ENCODE data around the gene TMEM107. TPM values are rescaled to one million over a fixed set of nuclear protein-coding genes. Genes with fewer than 3 reads are reported as not detected.

The TMEM107 gene
- polyA plus RNA-seq, 4 donors = 0.89 to 14.9 (median 7.4) TPM

- no peak overlapping the region for H3K4me3 ChIP-seq (ENCODE audit: low read depth in 1 of 3, low read length in 3 of 3)
- H3K27ac ChIP-seq (ENCODE audit: low read depth in 1 of 3, low read length in 2 of 3) = no peak overlapping the region
- H3K36me3 ChIP-seq (ENCODE audit: control insufficient read depth in 3 of 3, insufficient read depth in 2 of 3, low read depth in 1 of 3, low read length in 3 of 3) = peaks cover 39 to 97% (median 58%) of the 10 kb centered on the region in 3 donors
- WGBS, 3 donors = 93 to 96% (median 94%) methylated on average over 15 of the region's 15 CpGs
- H3K27me3 ChIP-seq (ENCODE audit: control insufficient read depth in 3 of 3, insufficient read depth in 3 of 3, low read length in 3 of 3) = no peaks in the 10 kb centered on the region
- peaks cover 0 to under 1% (median 0%) of the 10 kb centered on the region in 3 donors for H3K4me1 ChIP-seq (ENCODE audit: control insufficient read depth in 3 of 3, insufficient read depth in 2 of 3, low read depth in 1 of 3, low read length in 2 of 3)
- FAIRE-seq = no peak
- no peak for DNase-seq
- no peaks in the 10 kb centered on the region for H3K9me3 ChIP-seq (ENCODE audit: control insufficient read depth in 2 of 2, insufficient read depth in 1 of 2, low read depth in 1 of 2, low read length in 1 of 2)
Observed at GRCh38 chr17:8144401-8145231, 31.6 kb downstream of the TMEM107 start.

- no peak overlapping the region for H3K27ac ChIP-seq (ENCODE audit: low read depth in 1 of 3, low read length in 2 of 3)
- DNase-seq = no peak
- no peak overlapping the region for H3K4me3 ChIP-seq (ENCODE audit: low read depth in 1 of 3, low read length in 3 of 3)
- WGBS, 3 donors = 92 to 94% (median 94%) methylated on average over 21 to 22 of the region's 22 CpGs
- no peaks in the 10 kb centered on the region for H3K9me3 ChIP-seq (ENCODE audit: control insufficient read depth in 2 of 2, insufficient read depth in 1 of 2, low read depth in 1 of 2, low read length in 1 of 2)
- peaks cover 36 to 91% (median 53%) of the 10 kb centered on the region in 3 donors for H3K36me3 ChIP-seq (ENCODE audit: control insufficient read depth in 3 of 3, insufficient read depth in 2 of 3, low read depth in 1 of 3, low read length in 3 of 3)
- H3K27me3 ChIP-seq (ENCODE audit: control insufficient read depth in 3 of 3, insufficient read depth in 3 of 3, low read length in 3 of 3) = no peaks in the 10 kb centered on the region
- H3K4me1 ChIP-seq (ENCODE audit: control insufficient read depth in 3 of 3, insufficient read depth in 2 of 3, low read depth in 1 of 3, low read length in 2 of 3) = peaks cover 0 to 8% (median 2%) of the 10 kb centered on the region in 3 donors
- FAIRE-seq = no peak
Observed at GRCh38 chr17:8143581-8144400, 32.4 kb downstream of the TMEM107 start.

- FAIRE-seq (no peak), DNase-seq (no peak)
- Histone ChIP-seq H3K36me3 (ENCODE audit: control insufficient read depth in 3 of 3, insufficient read depth in 2 of 3, low read depth in 1 of 3, low read length in 3 of 3) (peaks cover 30 to 84% (median 48%) of the 10 kb centered on the region in 3 donors), H3K27me3 (ENCODE audit: control insufficient read depth in 3 of 3, insufficient read depth in 3 of 3, low read length in 3 of 3) (no peaks in the 10 kb centered on the region), H3K4me1 (ENCODE audit: control insufficient read depth in 3 of 3, insufficient read depth in 2 of 3, low read depth in 1 of 3, low read length in 2 of 3) (peaks cover 0 to 10% (median 2%) of the 10 kb centered on the region in 3 donors), H3K4me3 (ENCODE audit: low read depth in 1 of 3, low read length in 3 of 3) (no peak overlapping the region), H3K27ac (ENCODE audit: low read depth in 1 of 3, low read length in 2 of 3) (no peak overlapping the region), H3K9me3 (ENCODE audit: control insufficient read depth in 2 of 2, insufficient read depth in 1 of 2, low read depth in 1 of 2, low read length in 1 of 2) (no peaks in the 10 kb centered on the region)
- 83 to 94% (median 91%) methylated on average over 13 to 15 of the region's 15 CpGs for WGBS, 3 donors
Observed at GRCh38 chr17:8142887-8143580, 33.1 kb downstream of the TMEM107 start.

DNA sequence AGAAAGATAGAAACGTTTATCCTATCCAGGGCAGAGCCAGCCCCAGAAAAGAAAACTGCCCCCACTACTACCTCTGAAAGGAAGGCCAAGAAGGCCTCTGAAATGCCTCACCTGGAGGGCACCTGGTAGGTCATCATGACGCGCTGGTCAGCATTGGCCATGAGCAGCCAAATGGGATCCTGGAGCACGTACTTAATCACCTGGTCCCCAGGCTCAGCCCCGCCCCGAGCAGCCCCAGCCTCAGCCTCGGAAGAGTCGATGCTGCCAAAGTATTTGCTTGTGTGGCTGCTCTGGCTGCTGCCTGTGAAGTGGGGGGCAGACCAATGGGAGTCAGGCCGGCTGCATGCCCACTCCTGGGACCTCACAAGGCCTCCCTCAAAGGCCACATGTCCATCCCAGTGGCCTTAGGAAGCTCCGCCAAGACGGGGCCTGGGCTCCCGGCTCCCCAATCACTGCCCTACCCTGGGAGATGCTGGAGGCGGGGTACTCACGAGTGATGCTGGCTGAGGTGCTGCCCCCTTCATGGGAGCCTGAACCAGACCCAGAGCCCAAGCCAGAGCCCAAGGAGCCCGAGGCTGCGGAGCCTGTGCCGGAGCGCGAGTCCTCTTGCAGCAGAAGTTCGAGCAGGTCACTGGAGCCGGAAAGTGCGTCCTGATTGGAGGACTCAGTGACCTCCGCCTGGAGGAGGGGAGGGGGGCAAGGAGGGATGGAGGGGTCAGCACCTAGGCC is 33.9 kb downstream of the TMEM107 start:
- Histone ChIP-seq H3K36me3 (ENCODE audit: control insufficient read depth in 3 of 3, insufficient read depth in 2 of 3, low read depth in 1 of 3, low read length in 3 of 3) (peaks cover 23 to 77% (median 42%) of the 10 kb centered on the region in 3 donors), H3K4me1 (ENCODE audit: control insufficient read depth in 3 of 3, insufficient read depth in 2 of 3, low read depth in 1 of 3, low read length in 2 of 3) (peaks cover 0 to 16% (median 2%) of the 10 kb centered on the region in 3 donors), H3K9me3 (ENCODE audit: control insufficient read depth in 2 of 2, insufficient read depth in 1 of 2, low read depth in 1 of 2, low read length in 1 of 2) (no peaks in the 10 kb centered on the region), H3K4me3 (ENCODE audit: low read depth in 1 of 3, low read length in 3 of 3) (no peak overlapping the region), H3K27ac (ENCODE audit: low read depth in 1 of 3, low read length in 2 of 3) (no peak overlapping the region), H3K27me3 (ENCODE audit: control insufficient read depth in 3 of 3, insufficient read depth in 3 of 3, low read length in 3 of 3) (no peaks in the 10 kb centered on the region)
- DNase-seq (no peak), FAIRE-seq (no peak)
- WGBS, 3 donors = 90 to 91% (median 90%) methylated on average over 23 of the region's 23 CpGs

- DNase-seq = no peak
- Histone ChIP-seq H3K9me3 (ENCODE audit: control insufficient read depth in 2 of 2, insufficient read depth in 1 of 2, low read depth in 1 of 2, low read length in 1 of 2) (no peaks in the 10 kb centered on the region), H3K36me3 (ENCODE audit: control insufficient read depth in 3 of 3, insufficient read depth in 2 of 3, low read depth in 1 of 3, low read length in 3 of 3) (peaks cover 20 to 71% (median 36%) of the 10 kb centered on the region in 3 donors), H3K27ac (ENCODE audit: low read depth in 1 of 3, low read length in 2 of 3) (no peak overlapping the region), H3K4me3 (ENCODE audit: low read depth in 1 of 3, low read length in 3 of 3) (no peak overlapping the region), H3K4me1 (ENCODE audit: control insufficient read depth in 3 of 3, insufficient read depth in 2 of 3, low read depth in 1 of 3, low read length in 2 of 3) (peaks cover 0 to 16% (median 2%) of the 10 kb centered on the region in 3 donors), H3K27me3 (ENCODE audit: control insufficient read depth in 3 of 3, insufficient read depth in 3 of 3, low read length in 3 of 3) (no peaks in the 10 kb centered on the region)
- WGBS, 3 donors = 91 to 93% (median 92%) methylated on average over 11 of the region's 11 CpGs
- FAIRE-seq = no peak
Observed at GRCh38 chr17:8141741-8142140, 34.4 kb downstream of the TMEM107 start.

- FAIRE-seq (no peak), DNase-seq (no peak)
- Histone ChIP-seq H3K4me3 (ENCODE audit: low read depth in 1 of 3, low read length in 3 of 3) (no peak overlapping the region), H3K27ac (ENCODE audit: low read depth in 1 of 3, low read length in 2 of 3) (no peak overlapping the region), H3K36me3 (ENCODE audit: control insufficient read depth in 3 of 3, insufficient read depth in 2 of 3, low read depth in 1 of 3, low read length in 3 of 3) (peaks cover 20 to 64% (median 30%) of the 10 kb centered on the region in 3 donors), H3K27me3 (ENCODE audit: control insufficient read depth in 3 of 3, insufficient read depth in 3 of 3, low read length in 3 of 3) (no peaks in the 10 kb centered on the region), H3K9me3 (ENCODE audit: control insufficient read depth in 2 of 2, insufficient read depth in 1 of 2, low read depth in 1 of 2, low read length in 1 of 2) (no peaks in the 10 kb centered on the region), H3K4me1 (ENCODE audit: control insufficient read depth in 3 of 3, insufficient read depth in 2 of 3, low read depth in 1 of 3, low read length in 2 of 3) (peaks cover 0 to 16% (median 2%) of the 10 kb centered on the region in 3 donors)
- WGBS, 3 donors = 96 to 98% (median 97%) methylated on average over 7 of the region's 7 CpGs
Observed at GRCh38 chr17:8141045-8141444, 35.1 kb downstream of the TMEM107 start.

DNA sequence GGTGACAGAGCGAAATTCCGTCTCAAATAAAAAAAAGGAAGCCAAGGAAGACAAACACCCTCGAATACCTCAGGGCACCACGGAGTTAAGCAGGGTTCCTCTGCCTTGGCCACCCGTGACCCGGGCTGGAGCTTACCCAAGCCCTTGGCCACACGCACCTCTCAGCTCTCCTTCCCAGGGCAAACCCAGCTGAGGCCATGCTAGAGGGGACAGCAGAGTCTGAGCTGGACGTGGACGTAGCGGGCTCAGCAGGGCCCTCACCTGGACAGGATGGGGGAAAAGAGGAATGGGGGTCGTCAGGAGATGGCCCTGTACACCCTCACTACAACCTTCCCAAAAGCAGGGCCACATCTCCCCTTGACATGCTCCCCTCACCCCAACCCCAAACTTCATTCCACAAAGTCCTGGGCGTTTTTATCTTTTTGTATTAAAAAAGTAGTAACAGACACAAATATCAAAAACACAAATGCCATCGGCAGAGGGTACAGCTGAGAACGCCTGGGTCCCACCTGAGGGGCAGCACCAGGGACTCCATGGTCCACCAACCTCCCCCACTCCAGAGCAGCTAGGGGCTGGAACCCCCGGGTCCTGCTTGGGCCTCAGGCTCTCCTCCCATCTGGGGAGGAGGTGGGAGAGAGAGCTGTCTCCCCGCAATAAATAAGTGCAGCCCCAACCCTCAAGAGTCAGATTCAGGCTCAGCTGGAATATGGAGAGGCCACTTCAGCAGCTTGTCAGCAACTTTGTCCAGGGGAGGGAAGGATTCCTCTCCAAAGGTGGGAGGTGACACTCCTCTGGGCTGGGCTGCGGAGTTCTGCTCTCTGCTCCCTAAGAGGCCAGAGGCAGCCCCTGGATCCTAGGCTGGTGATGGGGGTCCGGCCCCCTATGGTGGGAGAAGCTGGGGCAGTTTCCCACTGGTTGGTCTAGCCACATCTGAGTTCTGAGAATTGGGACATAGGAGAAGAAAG is 35.8 kb downstream of the TMEM107 start:
- no peak overlapping the region for H3K4me3 ChIP-seq (ENCODE audit: low read depth in 1 of 3, low read length in 3 of 3)
- peaks cover 18 to 57% (median 30%) of the 10 kb centered on the region in 3 donors for H3K36me3 ChIP-seq (ENCODE audit: control insufficient read depth in 3 of 3, insufficient read depth in 2 of 3, low read depth in 1 of 3, low read length in 3 of 3)
- no peaks in the 10 kb centered on the region for H3K9me3 ChIP-seq (ENCODE audit: control insufficient read depth in 2 of 2, insufficient read depth in 1 of 2, low read depth in 1 of 2, low read length in 1 of 2)
- peaks cover 0 to 16% (median 2%) of the 10 kb centered on the region in 3 donors for H3K4me1 ChIP-seq (ENCODE audit: control insufficient read depth in 3 of 3, insufficient read depth in 2 of 3, low read depth in 1 of 3, low read length in 2 of 3)
- peak overlapping the region in 1 of 3 donors; percentile 7 for H3K27ac ChIP-seq (ENCODE audit: low read depth in 1 of 3, low read length in 2 of 3)
- WGBS, 3 donors = 87 to 92% (median 90%) methylated on average over 18 of the region's 18 CpGs
- DNase-seq (no peak), FAIRE-seq (no peak)
- no peaks in the 10 kb centered on the region for H3K27me3 ChIP-seq (ENCODE audit: control insufficient read depth in 3 of 3, insufficient read depth in 3 of 3, low read length in 3 of 3)
